CD14-positive monocyte (primary cell): ENCODE measurements around the gene NBPF1. TPM values are rescaled to one million over a fixed set of nuclear protein-coding genes. Genes with fewer than 3 reads are reported as not detected.
"Not testable (repeated sequence)": the region's sequence is repeated elsewhere in the genome, so short reads cannot be mapped to it uniquely, and the experiment has no call there.

ENCODE experiments used
- DNase-seq, 3 donors: peaks; one replicate each; pipeline ENCODE4 v3.0.0-alpha.2; 2011 to 2022
- H2AFZ ChIP-seq: 2 replicates; pipeline ENCODE4 v1.6.0; 2012; ENCODE audit warnings: mild to moderate bottlenecking, low read depth, low read length, inconsistent platforms; ENCODE audit not compliant: insufficient read depth, poor library complexity, severe bottlenecking
- H3K27ac ChIP-seq, 2 donors: 1 replicate in 1 of 2; 2 replicates in 1 of 2; pipeline ENCODE4 v1.5.1; 2012 to 2013; ENCODE audit warnings: low read length in 2 of 2, control low read depth in 1 of 2, inconsistent platforms in 1 of 2, low read depth in 1 of 2, mild to moderate bottlenecking in 1 of 2
- H3K27me3 ChIP-seq, 2 donors: one replicate each; pipeline versions ENCODE4 v1.6.0 to v1.6.1; 2011 to 2013; ENCODE audit warnings: low read length in 2 of 2; ENCODE audit not compliant: control insufficient read depth in 2 of 2, insufficient read depth in 2 of 2
- H3K36me3 ChIP-seq, 2 donors: replicated peaks in 1 of 2; 1 replicate in 1 of 2; 2 replicates in 1 of 2; pipeline versions ENCODE4 v1.5.1 to v1.6.1; 2012 to 2013; ENCODE audit warnings: low read length in 2 of 2, control low read depth in 1 of 2, inconsistent platforms in 1 of 2, mild to moderate bottlenecking in 1 of 2; ENCODE audit not compliant: insufficient read depth in 2 of 2, control insufficient read depth in 1 of 2
- H3K4me1 ChIP-seq, 2 donors: 1 replicate in 1 of 2; 2 replicates in 1 of 2; pipeline versions ENCODE4 v1.5.1 to v1.6.1; 2012 to 2013; ENCODE audit warnings: low read length in 2 of 2, control low read depth in 1 of 2, inconsistent platforms in 1 of 2, mild to moderate bottlenecking in 1 of 2, moderate library complexity in 1 of 2; ENCODE audit not compliant: insufficient read depth in 2 of 2, control insufficient read depth in 1 of 2
- H3K4me2 ChIP-seq: replicated peaks from 2 replicates; pipeline ENCODE3; 2012; ENCODE audit warnings: low read length, moderate library complexity, mild to moderate bottlenecking; ENCODE audit not compliant: poor library complexity, severe bottlenecking; ENCODE audit errors: extremely low read depth
- H3K4me3 ChIP-seq, 3 experiments: fragments of 200-600 bp in 1 of 3; sonication (generic) in 1 of 3; replicated peaks in 1 of 3; 1 replicate in 2 of 3; 2 replicates in 1 of 3; pipeline ENCODE4 v1.5.1; 2011 to 2013; ENCODE audit warnings: low read length in 3 of 3, mild to moderate bottlenecking in 3 of 3, control low read depth in 2 of 3, low read depth in 2 of 3, inconsistent platforms in 1 of 3, moderate library complexity in 1 of 3
- H3K79me2 ChIP-seq: 2 replicates; pipeline ENCODE4 v1.6.0; 2012; ENCODE audit warnings: mild to moderate bottlenecking, control low read depth, inconsistent platforms, low read length, moderate library complexity; ENCODE audit not compliant: insufficient read depth
- H3K9ac ChIP-seq: 2 replicates; pipeline ENCODE4 v1.6.0; 2017; ENCODE audit warnings: low read length, mild to moderate bottlenecking; ENCODE audit not compliant: insufficient read depth, poor library complexity, severe bottlenecking
- H3K9me3 ChIP-seq, 2 donors: replicated peaks in 1 of 2; 1 replicate in 1 of 2; 2 replicates in 1 of 2; pipeline versions ENCODE4 v1.5.1 to v1.6.1; 2012 to 2013; ENCODE audit warnings: low read length in 2 of 2, control low read depth in 1 of 2; ENCODE audit not compliant: control insufficient read depth in 1 of 2, insufficient read depth in 1 of 2
- H4K20me1 ChIP-seq: 2 replicates; pipeline ENCODE4 v1.6.0; 2012; ENCODE audit warnings: mild to moderate bottlenecking, low read length, control low read depth, moderate library complexity; ENCODE audit not compliant: insufficient read depth
- H3K27ac Mint-ChIP-seq, 7 donors: one replicate each; pipeline ENCODE4 v1.8.0; 2020; ENCODE audit warnings: mild to moderate bottlenecking in 7 of 7, mixed read lengths in 7 of 7, moderate library complexity in 6 of 7, inconsistent platforms in 2 of 7
- H3K27me3 Mint-ChIP-seq, 3 donors: one replicate each; pipeline ENCODE4 v1.8.0; 2021 to 2022; ENCODE audit warnings: low read depth in 3 of 3, mild to moderate bottlenecking in 3 of 3, mixed read lengths in 3 of 3, moderate library complexity in 3 of 3, inconsistent platforms in 1 of 3
- H3K36me3 Mint-ChIP-seq, 2 donors: one replicate each; pipeline ENCODE4 v1.8.0; 2020; ENCODE audit warnings: mixed read lengths in 2 of 2, inconsistent platforms in 1 of 2, mild to moderate bottlenecking in 1 of 2
- H3K4me1 Mint-ChIP-seq: one replicate; pipeline ENCODE4 v1.8.0; 2020; ENCODE audit warnings: mild to moderate bottlenecking, mixed read lengths
- H3K4me3 Mint-ChIP-seq, 2 donors: one replicate each; pipeline ENCODE4 v1.8.0; 2020; ENCODE audit warnings: mild to moderate bottlenecking in 2 of 2, mixed read lengths in 2 of 2, moderate library complexity in 1 of 2
- H3K9me3 Mint-ChIP-seq, 7 donors: one replicate each; pipeline ENCODE4 v1.8.0; 2020 to 2022; ENCODE audit warnings: mixed read lengths in 7 of 7, mild to moderate bottlenecking in 6 of 7, moderate library complexity in 6 of 7, inconsistent platforms in 2 of 7
- WGBS: methylation state at CpG from one replicate; pipeline ENCODE4 v1.1.5; 2013; ENCODE audit warnings: missing lambda C conversion rate; ENCODE audit not compliant: insufficient coverage; 5-methylcytosine and 5-hydroxymethylcytosine counted together
- intact Hi-C, 2 donors: fragments of 100-400 bp; cut with micrococcal nuclease; formaldehyde crosslinking; loops; one replicate each; pipeline versions ENCODE4 v1.15.0 to v1.15.1; 2023
- polyA plus RNA-seq, 3 donors: library from polyadenylated mRNA; depleted of rRNA in 1 of 3; unstranded in 2 of 3; stranded (reverse) in 1 of 3; fragments of 300-500 nt in 2 of 3; fragments of >200 nt in 1 of 3; fragmentation: Illumina TruSeq in 2 of 3; gene quantifications; 1 replicate in 2 of 3; 2 replicates in 1 of 3; pipeline ENCODE4 v1.2.3, GENCODE V29; 2012 to 2021
- TF ChIP-seq, protein P1 (sequence below): fragments of 200-600 bp; IDR thresholded peaks from one replicate; pipeline ENCODE4 v1.8.0; 2022; ENCODE audit warnings: antibody characterized with exemption, mild to moderate bottlenecking

NBPF1 gene
- polyA plus RNA-seq, 3 donors = 2.6 to 9.0 (median 4.3) TPM

DNA sequence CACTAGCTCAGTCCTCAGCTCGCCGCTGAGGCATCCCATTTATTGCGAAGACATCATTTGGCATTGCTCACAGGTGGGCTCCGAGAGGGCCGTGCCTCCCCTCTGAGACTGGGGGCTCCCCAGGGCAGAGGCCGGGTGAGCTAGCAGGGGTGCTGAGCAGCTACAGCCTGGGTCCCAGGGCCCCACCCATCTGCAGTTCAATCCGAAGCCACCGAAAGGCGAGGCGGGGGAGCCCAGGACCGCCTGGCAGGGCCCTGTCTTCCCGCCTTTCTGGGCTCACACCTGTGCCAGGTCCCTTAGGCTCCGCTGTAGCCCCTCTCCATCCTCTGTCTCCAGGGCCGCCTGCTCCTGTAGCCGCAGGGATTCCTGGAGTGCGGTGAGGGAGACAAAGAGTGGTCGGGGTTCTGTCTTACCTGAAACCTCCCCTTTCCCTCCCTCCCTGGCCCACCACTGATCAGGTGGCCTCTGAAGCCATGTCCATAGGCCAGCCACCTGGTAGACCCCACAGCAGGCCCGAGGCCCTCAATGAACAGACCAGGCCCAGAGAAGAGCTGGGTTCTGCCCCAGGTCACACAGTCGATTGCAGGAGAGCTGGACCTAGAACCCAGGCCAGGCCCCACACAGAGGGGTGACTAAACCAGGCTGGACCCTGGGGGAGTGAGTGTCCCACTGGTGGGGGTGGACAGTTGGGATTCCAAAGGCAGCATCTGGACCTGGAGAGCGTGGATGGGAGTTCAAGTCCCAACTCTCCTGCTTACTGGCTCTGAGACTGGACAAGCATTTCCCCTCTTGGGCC is 18.1 kb upstream of the NBPF1 start:
- Histone ChIP-seq H3K79me2 (peaks cover 9% of the 10 kb centered on the region), H3K36me3 (peaks cover 81 to 90% of the 10 kb centered on the region in 2 donors), H2AFZ (no peak overlapping the region), H3K27me3 (no peaks in the 10 kb centered on the region), H3K4me3 (no peak overlapping the region), H3K4me1 (no peaks in the 10 kb centered on the region), H3K9ac (no peak overlapping the region), H3K4me2 (no peak overlapping the region), H3K9me3 (no peaks in the 10 kb centered on the region), H3K27ac (no peak overlapping the region), H4K20me1 (peaks cover 4% of the 10 kb centered on the region)
- peaks cover 0 to 3% (median 2%) of the 10 kb centered on the region in 3 donors for H3K27me3 Mint-ChIP-seq
- no peak overlapping the region for H3K4me3 Mint-ChIP-seq
- DNase-seq = no peak
- TF ChIP-seq, protein P1, sequence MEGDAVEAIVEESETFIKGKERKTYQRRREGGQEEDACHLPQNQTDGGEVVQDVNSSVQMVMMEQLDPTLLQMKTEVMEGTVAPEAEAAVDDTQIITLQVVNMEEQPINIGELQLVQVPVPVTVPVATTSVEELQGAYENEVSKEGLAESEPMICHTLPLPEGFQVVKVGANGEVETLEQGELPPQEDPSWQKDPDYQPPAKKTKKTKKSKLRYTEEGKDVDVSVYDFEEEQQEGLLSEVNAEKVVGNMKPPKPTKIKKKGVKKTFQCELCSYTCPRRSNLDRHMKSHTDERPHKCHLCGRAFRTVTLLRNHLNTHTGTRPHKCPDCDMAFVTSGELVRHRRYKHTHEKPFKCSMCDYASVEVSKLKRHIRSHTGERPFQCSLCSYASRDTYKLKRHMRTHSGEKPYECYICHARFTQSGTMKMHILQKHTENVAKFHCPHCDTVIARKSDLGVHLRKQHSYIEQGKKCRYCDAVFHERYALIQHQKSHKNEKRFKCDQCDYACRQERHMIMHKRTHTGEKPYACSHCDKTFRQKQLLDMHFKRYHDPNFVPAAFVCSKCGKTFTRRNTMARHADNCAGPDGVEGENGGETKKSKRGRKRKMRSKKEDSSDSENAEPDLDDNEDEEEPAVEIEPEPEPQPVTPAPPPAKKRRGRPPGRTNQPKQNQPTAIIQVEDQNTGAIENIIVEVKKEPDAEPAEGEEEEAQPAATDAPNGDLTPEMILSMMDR = no peak
- H3K36me3 Mint-ChIP-seq = peaks cover 80% of the 10 kb centered on the region in 2 donors
- intact Hi-C loops = no loop called here
- over 99% methylated on average over 20 of the region's 20 CpGs for WGBS
- H3K9me3 Mint-ChIP-seq = no peaks in the 10 kb centered on the region
- H3K4me1 Mint-ChIP-seq = no peaks in the 10 kb centered on the region
- peak overlapping the region in 1 of 7 donors; percentile 9 for H3K27ac Mint-ChIP-seq

DNA sequence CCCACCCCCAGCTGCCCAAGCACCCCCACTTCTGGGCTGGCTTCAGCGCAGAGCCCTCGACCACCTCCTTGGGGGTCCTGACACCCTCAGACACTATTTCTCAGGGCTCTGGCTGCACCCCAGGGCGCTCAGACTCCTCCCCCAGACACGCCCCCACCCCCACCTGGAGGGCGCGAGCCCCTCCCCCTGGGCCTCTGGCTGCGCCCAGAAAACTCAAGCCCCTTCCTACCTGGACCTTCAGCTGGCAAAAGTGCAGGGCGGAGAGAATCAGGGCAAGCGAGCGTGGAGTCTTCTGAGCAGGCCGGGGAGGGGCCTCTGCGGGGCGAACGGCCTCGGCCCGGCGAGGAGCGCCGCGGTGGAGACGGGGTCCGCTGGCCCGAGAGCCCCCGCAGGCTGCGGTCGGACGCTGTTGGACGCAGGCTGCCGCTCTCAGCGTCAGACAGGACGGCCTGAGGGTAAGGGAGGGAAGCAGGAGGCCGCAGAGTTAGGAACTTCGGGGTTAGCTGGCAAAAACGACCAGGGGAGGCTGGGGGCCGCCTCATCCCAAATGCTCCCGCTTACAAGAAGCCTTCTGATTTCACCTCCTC is 17.4 kb upstream of the NBPF1 start:
- no peak overlapping the region for H3K9ac ChIP-seq
- 98% methylated on average over 35 of the region's 36 CpGs for WGBS
- H3K4me3 Mint-ChIP-seq = no peak overlapping the region
- no peaks in the 10 kb centered on the region for H3K4me1 ChIP-seq
- no peaks in the 10 kb centered on the region for H3K9me3 ChIP-seq
- no peak overlapping the region for H3K27ac ChIP-seq
- H2AFZ ChIP-seq = no peak overlapping the region
- peaks cover 0 to 3% (median 2%) of the 10 kb centered on the region in 3 donors for H3K27me3 Mint-ChIP-seq
- H3K4me1 Mint-ChIP-seq = no peaks in the 10 kb centered on the region
- no peak overlapping the region for H3K4me2 ChIP-seq
- peaks cover 5% of the 10 kb centered on the region for H3K79me2 ChIP-seq
- peaks cover 80 to 87% of the 10 kb centered on the region in 2 donors for H3K36me3 Mint-ChIP-seq
- peaks cover 4% of the 10 kb centered on the region for H4K20me1 ChIP-seq
- intact Hi-C loops = no loop called here
- no peaks in the 10 kb centered on the region for H3K27me3 ChIP-seq
- peak overlapping the region in 1 of 7 donors; percentile 30 for H3K27ac Mint-ChIP-seq
- H3K4me3 ChIP-seq = no peak overlapping the region
- DNase-seq = no peak
- TF ChIP-seq, protein P1 = no peak
- H3K36me3 ChIP-seq = peaks cover 87 to 91% of the 10 kb centered on the region in 2 donors
- no peaks in the 10 kb centered on the region for H3K9me3 Mint-ChIP-seq

DNA sequence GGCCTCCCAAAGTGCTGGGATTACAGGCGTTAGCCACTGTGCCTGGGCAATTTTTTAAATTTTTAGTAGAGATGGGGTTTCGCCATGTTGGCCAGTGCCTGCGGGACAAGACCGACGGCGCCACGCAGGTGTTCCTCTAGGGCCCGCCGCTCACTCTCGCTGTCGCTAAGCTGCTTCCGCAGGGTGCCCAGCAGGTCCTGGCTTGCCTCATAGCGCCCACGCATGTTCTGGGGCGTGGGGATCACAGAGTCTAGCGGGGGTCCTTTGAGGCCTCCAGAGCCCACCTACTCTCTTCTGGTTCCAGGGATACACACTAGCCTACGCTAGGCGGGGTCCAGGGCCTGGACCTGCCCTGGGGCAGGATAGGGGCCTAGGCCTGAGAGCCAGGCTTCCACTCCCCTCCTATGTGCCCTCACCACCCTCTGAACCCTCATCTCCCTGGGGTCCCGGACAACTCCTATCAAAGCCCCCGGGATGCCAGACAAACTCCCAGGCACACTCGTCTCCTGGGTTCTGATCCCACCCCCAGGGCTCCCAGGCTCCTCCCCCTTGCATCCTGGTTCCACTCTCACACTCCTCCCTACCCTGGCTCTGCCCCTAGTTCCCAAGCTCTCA is 16.7 kb upstream of the NBPF1 start:
- H3K27me3 ChIP-seq, H3K4me3 Mint-ChIP-seq, H3K4me2 ChIP-seq, H2AFZ ChIP-seq, H3K4me3 ChIP-seq, H3K27ac ChIP-seq, DNase-seq, intact Hi-C loops, H3K4me1 Mint-ChIP-seq, H4K20me1 ChIP-seq, H3K9ac ChIP-seq, H3K9me3 Mint-ChIP-seq, H3K9me3 ChIP-seq, H3K4me1 ChIP-seq, H3K79me2 ChIP-seq, H3K27me3 Mint-ChIP-seq: not testable (repeated sequence)
- H3K36me3 Mint-ChIP-seq = peaks cover 79 to 94% of the 10 kb centered on the region in 2 donors
- 97% methylated on average over 21 of the region's 21 CpGs for WGBS
- H3K36me3 ChIP-seq = peaks cover 92 to 97% of the 10 kb centered on the region in 2 donors
- H3K27ac Mint-ChIP-seq = peak overlapping the region in 1 of 7 donors; percentile 30
